Endothelial cell (in vitro differentiated cells): Measurements from ENCODE around the gene KASH5. TPM values are rescaled to one million over a fixed set of nuclear protein-coding genes. Genes with fewer than 3 reads are reported as not detected.

Experiments used
- DNase-seq: peaks from one replicate; pipeline ENCODE4 v3.0.0; 2021; ENCODE audit warnings: low spot score
- H3K27ac Mint-ChIP-seq: one replicate; pipeline ENCODE4 v1.8.0; 2021; ENCODE audit warnings: mixed read lengths, inconsistent platforms; ENCODE audit not compliant: unreplicated experiment
- H3K27me3 Mint-ChIP-seq: one replicate; pipeline ENCODE4 v1.8.0; 2021; ENCODE audit warnings: mild to moderate bottlenecking, moderate library complexity, mixed read lengths, inconsistent platforms; ENCODE audit not compliant: unreplicated experiment
- H3K36me3 Mint-ChIP-seq: one replicate; pipeline ENCODE4 v1.8.0; 2021; ENCODE audit warnings: mild to moderate bottlenecking, low read depth, mixed read lengths, inconsistent platforms; ENCODE audit not compliant: unreplicated experiment
- H3K4me1 Mint-ChIP-seq: one replicate; pipeline ENCODE4 v1.8.0; 2021; ENCODE audit warnings: mild to moderate bottlenecking, mixed read lengths, inconsistent platforms; ENCODE audit not compliant: unreplicated experiment
- H3K4me3 Mint-ChIP-seq: one replicate; pipeline ENCODE4 v1.8.0; 2021; ENCODE audit warnings: mild to moderate bottlenecking, mixed read lengths, inconsistent platforms; ENCODE audit not compliant: unreplicated experiment
- H3K9me3 Mint-ChIP-seq: one replicate; pipeline ENCODE4 v1.8.0; 2021; ENCODE audit warnings: mixed read lengths, inconsistent platforms; ENCODE audit not compliant: unreplicated experiment
- CTCF ChIP-seq: fragments of 200-600 bp; sonication (generic); IDR thresholded peaks from one replicate; pipeline ENCODE4 v1.5.0; 2021; ENCODE audit warnings: antibody characterized with exemption; ENCODE audit not compliant: unreplicated experiment
- total RNA-seq: library from RNA; stranded (reverse); fragmentation: NEBNext Ultra II Directional; extraction: Animal tissue kit (Norgen Biotek cat#: 25700); gene quantifications from one replicate; pipeline ENCODE4 v1.2.1, GENCODE V29; 2021; ENCODE audit not compliant: unreplicated experiment

Gene KASH5
- total RNA-seq, 1 donor from 2014 or later: 0.26 TPM

GRCh38 chr19:49362048-49362928 is 25.8 kb upstream of the KASH5 start, which contains the start of gene TEAD2:
Gene TEAD2, minus strand, starts transcription at chr19:49362416. Its CDS starts 2,341 bp downstream, at chr19:49360075.
- H3K9me3 Mint-ChIP-seq: no peaks in the 10 kb centered on the region
- H3K4me3 Mint-ChIP-seq: no peak within 1 kb of the TSS
- peaks cover 20% of the 10 kb centered on the region for H3K4me1 Mint-ChIP-seq
- H3K27me3 Mint-ChIP-seq: peaks cover 18% of the 10 kb centered on the region
- peak within 1 kb of the TSS; percentile 98 for H3K27ac Mint-ChIP-seq
- peak; percentile 84 for DNase-seq
- peaks cover 14% of the 10 kb centered on the region for H3K36me3 Mint-ChIP-seq
- TF ChIP-seq CTCF: no peak

GRCh38 chr19:49362929-49363267 is 25.2 kb upstream of the KASH5 start:
- TF ChIP-seq CTCF: no peak
- Mint-ChIP-seq H3K9me3 (no peaks in the 10 kb centered on the region), H3K4me1 (peaks cover 17% of the 10 kb centered on the region), H3K4me3 (no peak overlapping the region), H3K36me3 (peaks cover 11% of the 10 kb centered on the region), H3K27me3 (peaks cover 18% of the 10 kb centered on the region), H3K27ac (no peak overlapping the region)
- DNase-seq: peak; percentile 40

GRCh38 chr19:49363268-49364082 is 24.6 kb upstream of the KASH5 start, which contains the start of gene DKKL1:
Gene DKKL1, plus strand, starts transcription at chr19:49363877. Its CDS starts 122 bp downstream, at chr19:49363999.
- no peak within 1 kb of the TSS for H3K4me3 Mint-ChIP-seq
- TF ChIP-seq CTCF: no peak

GRCh38 chr19:49364083-49364737 is 23.8 kb upstream of the KASH5 start:
- H3K36me3 Mint-ChIP-seq: peaks cover 7% of the 10 kb centered on the region
- H3K4me1 Mint-ChIP-seq: peaks cover 15% of the 10 kb centered on the region
- TF ChIP-seq CTCF: no peak
- DNase-seq: no peak
- peaks cover 4% of the 10 kb centered on the region for H3K9me3 Mint-ChIP-seq
- no peak overlapping the region for H3K27ac Mint-ChIP-seq
- peaks cover 15% of the 10 kb centered on the region for H3K27me3 Mint-ChIP-seq
- H3K4me3 Mint-ChIP-seq: no peak overlapping the region

More at GRCh38 chr19:49363268-49364082, 24.6 kb upstream of the KASH5 start, which contains the start of gene DKKL1:
- Mint-ChIP-seq H3K27me3 (peaks cover 18% of the 10 kb centered on the region), H3K36me3 (peaks cover 8% of the 10 kb centered on the region), H3K27ac (no peak within 1 kb of the TSS), H3K9me3 (no peaks in the 10 kb centered on the region), H3K4me1 (peaks cover 17% of the 10 kb centered on the region)
- DNase-seq: peak; percentile 100
